IPS-20b (cell line): ENCODE data around the gene LRRTM3.

Experiments used
- H3K27ac ChIP-seq: one replicate; pipeline ENCODE4 v1.5.1; 2013; ENCODE audit warnings: low read length
- H3K27me3 ChIP-seq: 2 replicates; pipeline ENCODE4 v1.6.1; 2013; ENCODE audit warnings: mild to moderate bottlenecking, low read length, inconsistent platforms; ENCODE audit not compliant: insufficient read depth
- H3K36me3 ChIP-seq: 2 replicates; pipeline ENCODE4 v1.6.1; 2013; ENCODE audit warnings: low read depth, mild to moderate bottlenecking, inconsistent platforms, low read length, moderate library complexity; ENCODE audit not compliant: insufficient read depth
- H3K4me1 ChIP-seq: 2 replicates; pipeline ENCODE4 v1.6.1; 2013; ENCODE audit warnings: mild to moderate bottlenecking, control low read depth, inconsistent platforms, low read length, moderate library complexity; ENCODE audit not compliant: insufficient read depth
- H3K4me3 ChIP-seq: 2 replicates; pipeline ENCODE4 v1.5.1; 2013; ENCODE audit warnings: mild to moderate bottlenecking, low read length, inconsistent platforms
- H3K9ac ChIP-seq: 2 replicates; pipeline ENCODE4 v1.6.1; 2013; ENCODE audit warnings: low read depth, mild to moderate bottlenecking, inconsistent platforms, low read length, moderate library complexity
- H3K9me3 ChIP-seq: 2 replicates; pipeline ENCODE4 v1.6.1; 2013; ENCODE audit warnings: mild to moderate bottlenecking, low read depth, low read length, inconsistent platforms; ENCODE audit not compliant: insufficient read depth

LRRTM3 gene

DNA sequence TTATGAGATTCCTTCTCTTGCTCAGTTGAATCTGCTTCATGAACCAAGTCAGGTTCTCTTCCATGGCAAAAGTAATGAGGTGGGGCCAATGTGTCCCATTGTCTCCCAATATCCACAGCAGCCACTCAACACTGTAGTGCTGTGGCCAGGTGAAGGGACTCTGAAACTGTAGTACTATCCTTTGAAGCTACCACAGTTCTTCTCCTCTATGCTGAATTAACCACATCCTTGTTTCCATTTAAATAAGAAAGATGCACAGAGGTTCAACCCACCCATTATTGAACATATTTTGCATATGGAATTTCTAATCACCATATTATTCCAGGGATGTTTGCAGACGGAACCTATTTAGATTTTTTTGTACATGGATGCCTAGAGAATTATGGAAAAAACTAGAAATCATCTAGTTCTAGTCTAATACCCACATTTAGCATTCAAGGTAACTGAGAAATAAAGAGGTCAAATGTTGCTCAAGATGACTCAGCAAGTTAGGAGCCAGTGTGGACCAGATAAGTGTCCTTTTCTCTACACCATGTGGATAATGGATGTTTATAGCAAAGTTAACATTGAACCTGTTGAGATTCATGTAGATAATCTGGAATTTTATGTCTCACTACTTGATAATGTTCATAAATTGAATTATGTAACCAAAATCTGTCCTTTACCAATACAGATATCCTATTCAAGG is 64.5 kb downstream of the LRRTM3 start:
- Histone ChIP-seq H3K27ac (no peak overlapping the region), H3K36me3 (no peaks in the 10 kb centered on the region), H3K27me3 (no peaks in the 10 kb centered on the region), H3K4me1 (no peaks in the 10 kb centered on the region), H3K9me3 (no peaks in the 10 kb centered on the region), H3K4me3 (no peak overlapping the region), H3K9ac (no peak overlapping the region)

DNA sequence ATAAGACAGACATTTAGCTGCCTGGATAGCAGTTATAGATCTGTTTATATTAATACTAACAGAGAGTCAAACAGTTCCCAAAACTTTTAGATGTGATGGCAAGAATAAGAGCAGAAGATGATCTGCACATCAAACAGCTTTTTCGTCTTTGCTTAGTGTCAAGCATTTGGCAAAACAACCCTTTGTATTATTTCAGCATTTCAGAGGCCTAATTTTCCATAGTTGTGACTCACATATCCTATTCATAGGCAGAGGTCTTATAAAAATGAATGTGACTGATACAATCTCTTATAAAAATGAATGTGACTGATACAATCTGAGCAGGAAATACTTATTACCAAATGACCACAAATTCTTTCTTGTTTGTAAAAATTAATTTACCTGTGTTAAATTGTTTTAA is 71.2 kb downstream of the LRRTM3 start:
- Histone ChIP-seq H3K4me1 (no peaks in the 10 kb centered on the region), H3K36me3 (no peaks in the 10 kb centered on the region), H3K27ac (no peak overlapping the region), H3K9me3 (no peaks in the 10 kb centered on the region), H3K4me3 (no peak overlapping the region), H3K9ac (no peak overlapping the region), H3K27me3 (no peaks in the 10 kb centered on the region)

DNA sequence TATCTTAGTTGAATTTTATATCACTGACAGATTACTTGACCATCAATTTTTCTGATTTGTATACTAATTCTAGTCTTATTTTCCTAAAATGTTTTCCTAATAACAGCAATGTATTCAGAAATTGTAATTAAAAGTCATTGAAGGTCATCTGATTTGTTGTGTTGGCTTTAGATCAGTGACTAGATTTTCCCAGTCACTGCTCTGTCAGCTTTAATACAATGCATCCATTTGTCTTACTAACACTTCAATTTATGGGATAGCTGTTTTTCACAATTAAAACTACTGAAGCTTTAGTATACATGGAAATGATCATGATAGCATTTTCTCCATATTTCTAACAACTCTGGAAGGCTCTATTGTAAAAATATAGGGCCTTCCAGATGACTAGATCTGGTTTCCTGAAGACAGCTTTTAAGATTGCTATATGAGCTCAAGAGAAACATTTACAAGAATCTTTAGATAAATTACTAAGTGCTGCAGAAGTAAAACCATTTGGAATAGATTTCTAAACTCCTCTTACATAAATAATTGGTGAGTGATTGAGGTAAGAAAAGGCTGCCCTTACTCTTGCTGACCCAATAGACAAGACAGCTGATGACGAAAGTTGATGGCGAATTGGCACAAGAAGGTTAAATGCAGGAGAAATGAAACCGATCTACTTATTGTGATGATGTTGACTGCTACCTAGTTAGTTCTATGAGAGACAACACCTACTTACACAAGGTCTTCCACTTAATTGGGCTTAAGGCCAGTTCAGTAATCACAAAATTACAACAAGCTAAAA is 74.1 kb downstream of the LRRTM3 start:
- Histone ChIP-seq H3K9me3 (no peaks in the 10 kb centered on the region), H3K27ac (no peak overlapping the region), H3K27me3 (no peaks in the 10 kb centered on the region), H3K36me3 (no peaks in the 10 kb centered on the region), H3K4me1 (no peaks in the 10 kb centered on the region; the same call in 1 of the 2 replicates), H3K9ac (no peak overlapping the region), H3K4me3 (no peak overlapping the region)

DNA sequence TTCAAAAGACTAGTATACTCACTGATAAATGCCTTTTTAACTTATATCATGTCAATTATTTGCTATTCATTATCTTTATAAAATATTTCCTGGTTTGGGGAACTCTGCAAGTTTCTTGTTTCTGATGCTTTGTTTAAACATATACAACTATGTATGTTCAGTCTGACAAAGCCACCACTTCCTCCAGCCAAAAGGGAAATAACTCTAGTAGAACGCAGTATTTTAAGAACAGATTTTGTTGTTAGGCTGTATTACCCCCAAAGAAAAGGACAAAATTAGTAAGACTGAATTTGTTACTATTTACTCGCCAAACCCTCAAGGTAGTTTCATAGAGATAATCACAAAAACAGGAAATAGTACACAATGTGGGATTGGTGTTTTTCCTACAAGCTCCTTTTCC is 78.9 kb downstream of the LRRTM3 start:
- Histone ChIP-seq H3K27me3 (no peaks in the 10 kb centered on the region), H3K9me3 (no peaks in the 10 kb centered on the region), H3K9ac (no peak overlapping the region), H3K4me1 (no peaks in the 10 kb centered on the region; the same call in 1 of the 2 replicates), H3K27ac (no peak overlapping the region), H3K36me3 (no peaks in the 10 kb centered on the region), H3K4me3 (no peak overlapping the region)

DNA sequence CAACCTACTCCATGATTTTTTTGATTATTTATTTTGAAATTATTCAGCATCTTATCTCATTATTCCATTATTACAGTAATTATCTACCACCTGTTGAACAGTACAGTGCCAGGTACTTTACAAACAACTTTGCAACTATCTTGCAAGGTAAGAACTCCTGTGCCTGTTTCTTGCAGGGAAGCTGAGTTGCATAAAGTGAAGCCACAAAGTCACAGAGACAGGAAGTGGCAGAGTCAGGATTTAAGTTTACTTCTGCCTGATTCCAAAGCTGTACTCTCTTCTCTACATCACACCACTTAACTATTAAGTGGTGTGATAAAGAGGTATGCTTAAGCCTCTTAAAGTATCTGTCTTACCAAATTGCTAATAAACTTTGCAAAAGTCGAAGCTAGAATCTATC is 80.1 kb downstream of the LRRTM3 start:
- Histone ChIP-seq H3K9me3 (no peaks in the 10 kb centered on the region), H3K9ac (no peak overlapping the region), H3K4me1 (no peaks in the 10 kb centered on the region; the same call in 1 of the 2 replicates), H3K27me3 (no peaks in the 10 kb centered on the region), H3K27ac (no peak overlapping the region), H3K4me3 (no peak overlapping the region), H3K36me3 (no peaks in the 10 kb centered on the region)

DNA sequence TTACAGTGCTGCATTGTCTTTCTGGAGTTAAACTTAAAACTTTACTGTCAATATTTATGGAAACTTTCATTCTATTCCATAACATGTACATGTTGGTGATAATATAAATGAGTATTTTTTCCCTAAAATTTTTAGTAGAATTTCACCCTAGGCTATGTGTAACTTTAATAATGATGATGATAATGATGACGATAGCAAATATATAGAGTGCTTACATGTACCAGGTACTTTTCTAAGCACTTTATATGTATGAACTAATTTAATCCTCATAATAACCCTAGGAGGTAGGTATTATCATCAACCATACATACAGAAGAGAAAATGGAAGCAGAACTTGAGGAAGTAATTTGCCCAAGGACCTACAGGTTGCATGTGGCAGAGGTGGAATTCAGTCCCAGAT is 85.6 kb downstream of the LRRTM3 start:
- no peaks in the 10 kb centered on the region for H3K27me3 ChIP-seq

DNA sequence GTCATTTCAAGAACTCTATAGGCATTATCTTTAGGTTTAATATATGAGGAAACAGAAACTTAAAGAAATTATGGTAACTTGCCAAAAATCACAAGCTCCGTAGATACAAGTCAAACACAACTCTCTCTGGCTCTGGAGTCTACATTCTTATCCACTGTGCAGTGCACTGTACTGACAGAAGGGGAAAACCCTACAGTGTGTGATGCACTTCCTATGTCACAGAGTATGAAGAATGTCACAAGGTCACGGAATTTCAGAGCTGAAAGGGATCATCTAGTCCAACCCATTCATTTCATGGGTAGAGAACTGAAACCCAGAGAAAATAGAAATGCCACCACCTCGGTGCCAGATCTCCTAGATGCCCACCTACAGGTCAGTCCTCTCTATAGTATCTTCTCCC is 86.1 kb downstream of the LRRTM3 start:
- H3K27ac ChIP-seq, result no peak overlapping the region
- no peaks in the 10 kb centered on the region for H3K4me1 ChIP-seq
- no peak overlapping the region for H3K4me3 ChIP-seq
- no peaks in the 10 kb centered on the region for H3K9me3 ChIP-seq
- H3K27me3 ChIP-seq, result no peaks in the 10 kb centered on the region
- H3K36me3 ChIP-seq, result no peaks in the 10 kb centered on the region
- no peak overlapping the region for H3K9ac ChIP-seq

More for the DNA sequence above, 85.6 kb downstream of the LRRTM3 start:
- H3K36me3 ChIP-seq, result no peaks in the 10 kb centered on the region
- H3K27ac ChIP-seq, result no peak overlapping the region
- no peaks in the 10 kb centered on the region for H3K9me3 ChIP-seq
- H3K9ac ChIP-seq, result no peak overlapping the region
- H3K4me1 ChIP-seq, result no peaks in the 10 kb centered on the region
- no peak overlapping the region for H3K4me3 ChIP-seq

DNA sequence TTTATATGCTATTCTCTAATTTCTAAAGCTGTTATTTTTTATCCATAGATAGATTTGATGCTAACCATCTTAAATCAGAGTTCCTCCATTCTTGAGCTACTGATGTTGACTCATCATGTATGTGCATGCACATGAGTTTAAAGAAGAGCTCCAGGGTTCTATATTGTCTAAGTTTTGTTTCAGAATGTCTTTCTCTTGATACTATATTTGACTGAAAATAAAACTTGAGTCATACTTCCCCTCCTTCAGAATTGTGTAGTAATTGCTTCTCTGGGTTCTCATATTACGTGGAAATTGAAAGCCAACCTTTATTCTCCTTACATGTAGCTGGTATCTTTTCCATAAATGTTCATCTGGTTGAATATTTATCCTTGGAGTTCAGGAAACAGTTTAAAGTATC is 89.4 kb downstream of the LRRTM3 start:
- Histone ChIP-seq H3K4me1 (no peaks in the 10 kb centered on the region), H3K27ac (no peak overlapping the region), H3K36me3 (no peaks in the 10 kb centered on the region), H3K4me3 (no peak overlapping the region), H3K27me3 (no peaks in the 10 kb centered on the region), H3K9me3 (no peaks in the 10 kb centered on the region), H3K9ac (no peak overlapping the region)

DNA sequence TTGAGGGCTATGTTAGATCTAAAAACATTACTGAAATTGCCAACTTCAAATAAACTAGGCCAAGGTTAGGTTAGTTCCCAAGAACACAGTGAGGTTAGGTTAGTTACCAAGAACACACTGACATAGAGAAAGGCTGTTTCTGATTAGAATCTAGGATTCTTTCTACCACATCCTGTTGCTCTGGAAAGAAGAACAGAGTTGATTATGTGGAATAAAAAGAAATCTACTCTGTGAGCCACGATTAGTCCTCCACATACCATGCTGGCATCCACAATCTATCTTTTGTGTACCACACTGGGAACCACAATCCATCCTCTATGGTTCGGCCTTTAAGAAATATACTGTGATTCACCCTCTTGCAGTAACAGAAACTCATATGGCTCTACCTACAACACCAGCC is 91.4 kb downstream of the LRRTM3 start:
- Histone ChIP-seq H3K9me3 (no peaks in the 10 kb centered on the region), H3K27ac (no peak overlapping the region), H3K36me3 (no peaks in the 10 kb centered on the region), H3K27me3 (no peaks in the 10 kb centered on the region), H3K9ac (no peak overlapping the region), H3K4me3 (no peak overlapping the region), H3K4me1 (no peaks in the 10 kb centered on the region)

DNA sequence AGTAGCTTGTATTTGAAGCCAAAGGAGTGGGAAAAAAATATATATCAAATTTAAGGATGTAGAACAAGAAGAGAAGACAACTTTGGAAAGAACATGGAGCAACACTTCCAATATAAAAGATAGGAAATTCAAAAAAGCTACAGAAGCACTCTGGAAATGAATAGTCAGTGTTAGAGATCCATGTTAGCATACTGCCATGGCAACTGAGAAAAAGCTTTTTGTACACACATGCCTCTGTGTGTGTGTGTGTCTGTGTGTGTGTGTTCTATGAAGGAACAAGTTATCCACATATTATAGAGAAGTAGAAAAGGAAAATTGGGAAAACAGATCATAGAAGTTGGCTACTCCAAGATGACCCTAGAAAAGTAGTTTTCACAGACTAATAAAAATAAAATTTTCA is 96.3 kb downstream of the LRRTM3 start:
- Histone ChIP-seq H3K9me3 (no peaks in the 10 kb centered on the region), H3K4me3 (no peak overlapping the region), H3K9ac (no peak overlapping the region), H3K27ac (no peak overlapping the region), H3K36me3 (no peaks in the 10 kb centered on the region), H3K27me3 (no peaks in the 10 kb centered on the region), H3K4me1 (no peaks in the 10 kb centered on the region)

DNA sequence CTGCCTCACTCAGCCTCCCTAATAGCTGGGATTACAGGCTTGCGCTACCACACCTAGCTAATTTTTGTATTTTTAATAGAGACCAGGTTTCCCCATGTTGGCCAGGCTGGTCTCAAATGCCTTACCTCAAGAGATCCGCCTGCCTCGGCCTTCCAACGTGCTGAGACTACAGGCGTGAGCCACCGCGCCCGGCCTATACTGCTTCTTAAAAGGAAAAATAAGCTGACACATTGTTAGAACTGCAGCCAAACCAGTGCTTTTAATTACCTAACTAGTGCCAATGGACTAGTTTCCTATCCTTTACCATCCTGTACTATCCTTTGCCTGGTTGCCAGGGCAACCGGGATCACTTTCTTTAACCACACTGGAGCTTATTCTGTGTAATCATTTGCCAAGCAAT is 108.0 kb downstream of the LRRTM3 start:
- no peak overlapping the region for H3K9ac ChIP-seq
- H3K27me3 ChIP-seq, result no peaks in the 10 kb centered on the region
- H3K4me1 ChIP-seq, result no peaks in the 10 kb centered on the region
- H3K27ac ChIP-seq, result no peak overlapping the region
- H3K4me3 ChIP-seq, result no peak overlapping the region
- H3K9me3 ChIP-seq, result no peaks in the 10 kb centered on the region
- no peaks in the 10 kb centered on the region for H3K36me3 ChIP-seq

DNA sequence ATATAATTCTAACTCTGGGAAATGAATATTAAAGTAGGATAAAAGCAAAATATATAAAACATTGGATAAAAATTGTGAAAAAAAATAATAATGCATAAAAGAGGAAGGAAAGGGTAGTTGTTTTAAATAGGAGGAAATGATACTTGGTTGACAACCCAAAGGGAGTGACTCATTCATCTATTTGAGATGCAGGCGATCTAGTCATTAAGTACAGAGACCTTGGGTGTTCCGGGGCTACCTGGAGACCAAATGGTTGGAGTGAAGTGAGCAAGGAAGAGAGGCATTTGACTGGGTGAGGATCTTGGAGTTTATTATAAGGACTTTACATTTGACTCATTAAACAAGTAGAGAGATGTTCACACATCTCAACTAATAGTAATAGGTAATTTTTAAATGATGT is 111.0 kb downstream of the LRRTM3 start:
- Histone ChIP-seq H3K9me3 (no peaks in the 10 kb centered on the region), H3K9ac (no peak overlapping the region), H3K36me3 (no peaks in the 10 kb centered on the region), H3K27me3 (no peaks in the 10 kb centered on the region), H3K4me3 (no peak overlapping the region), H3K27ac (no peak overlapping the region), H3K4me1 (no peaks in the 10 kb centered on the region)
